ENCODE measurements around the gene C3orf20.

The C3orf20 gene

GRCh38 chr3:14819671-14820070 is 144.7 kb downstream of the C3orf20 start:
- DNase-seq = no peak

DNA sequence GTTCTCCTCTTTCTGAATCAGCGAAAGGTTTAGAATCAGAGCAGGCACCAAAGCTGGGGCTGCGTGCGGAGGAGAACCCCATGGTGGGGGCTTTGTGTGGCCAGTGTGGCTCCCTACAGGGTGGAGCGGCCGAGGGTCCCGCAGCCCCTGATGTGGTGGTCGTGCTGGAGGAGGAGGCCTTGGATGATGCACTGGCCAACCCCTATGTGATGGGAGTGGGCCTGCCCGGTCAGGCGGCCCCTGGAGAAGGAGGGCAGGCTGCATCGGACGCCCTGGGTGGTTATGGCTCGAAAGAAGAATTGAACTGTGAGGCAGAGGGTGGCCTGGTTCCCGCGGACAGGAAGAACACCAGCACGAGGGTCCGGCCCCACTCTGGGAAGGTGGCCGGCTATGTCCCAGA is 145.2 kb downstream of the C3orf20 start:
- no peak for DNase-seq

DNA sequence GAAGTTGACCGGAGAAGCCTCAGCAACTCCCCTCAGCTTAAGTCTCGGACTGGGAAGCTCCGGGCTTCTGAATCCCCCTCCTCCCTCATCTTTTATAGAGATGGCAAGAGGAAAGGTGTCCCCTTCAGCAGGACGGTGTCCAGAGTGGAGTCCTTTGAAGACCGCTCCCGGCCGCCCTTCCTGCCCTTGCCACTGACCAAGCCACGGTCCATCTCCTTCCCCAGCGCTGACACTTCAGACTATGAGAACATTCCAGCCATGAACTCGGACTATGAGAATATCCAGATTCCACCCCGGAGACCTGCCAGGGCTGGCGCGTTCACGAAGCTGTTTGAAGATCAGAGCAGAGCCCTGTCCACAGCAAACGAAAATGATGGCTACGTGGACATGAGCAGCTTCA is 146.2 kb downstream of the C3orf20 start:
- DNase-seq = no peak

GRCh38 chr3:14822134-14822533 is 147.2 kb downstream of the C3orf20 start:
- DNase-seq = no peak
